ENCODE measurements around the gene CTNNA2.

Gene CTNNA2

DNA sequence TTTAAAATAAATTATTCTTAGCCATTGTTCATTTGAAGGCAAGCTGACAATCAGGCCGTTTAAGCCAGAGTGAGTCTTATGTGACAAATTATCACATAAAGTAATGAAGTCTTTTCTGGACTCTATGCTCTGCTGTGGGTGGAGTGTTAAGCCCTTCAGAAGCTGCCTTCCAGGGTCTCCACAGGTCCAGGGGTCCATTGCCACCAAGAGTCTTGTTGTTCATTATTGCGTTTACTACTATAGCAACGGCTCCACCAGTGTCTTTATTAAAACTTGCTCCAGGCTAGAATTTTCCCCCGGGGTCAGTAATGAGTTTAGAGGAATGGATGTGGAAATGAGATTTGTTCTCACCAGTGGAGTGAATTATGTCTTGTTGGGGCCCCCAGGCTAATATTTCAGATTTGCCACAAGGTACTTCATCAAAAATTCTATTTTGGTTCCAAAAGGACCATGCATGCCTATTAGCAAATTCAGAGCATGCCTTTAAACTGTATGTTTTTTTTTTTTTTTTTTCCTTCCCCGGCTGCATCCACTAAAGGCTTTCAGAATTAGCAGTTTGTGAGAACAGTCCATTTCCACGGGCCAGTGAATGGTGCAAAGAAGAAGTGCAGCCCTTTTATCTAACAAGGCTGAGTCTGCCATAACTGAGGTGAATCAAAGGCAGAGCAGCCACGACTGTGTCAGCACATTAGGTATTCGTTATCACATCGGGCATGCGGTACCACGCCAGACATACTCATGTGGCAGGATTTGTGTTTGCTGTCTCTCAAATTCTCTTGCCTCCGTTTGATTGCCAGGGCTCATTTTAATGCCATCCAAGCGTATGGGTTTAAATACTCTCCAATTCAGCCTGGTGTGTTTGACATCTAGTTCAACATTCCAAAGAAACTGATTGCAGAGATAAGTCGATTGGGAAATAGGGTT is 817.9 kb downstream of the CTNNA2 start:
- no peak for DNase-seq (ENCODE audit: low read depth)

DNA sequence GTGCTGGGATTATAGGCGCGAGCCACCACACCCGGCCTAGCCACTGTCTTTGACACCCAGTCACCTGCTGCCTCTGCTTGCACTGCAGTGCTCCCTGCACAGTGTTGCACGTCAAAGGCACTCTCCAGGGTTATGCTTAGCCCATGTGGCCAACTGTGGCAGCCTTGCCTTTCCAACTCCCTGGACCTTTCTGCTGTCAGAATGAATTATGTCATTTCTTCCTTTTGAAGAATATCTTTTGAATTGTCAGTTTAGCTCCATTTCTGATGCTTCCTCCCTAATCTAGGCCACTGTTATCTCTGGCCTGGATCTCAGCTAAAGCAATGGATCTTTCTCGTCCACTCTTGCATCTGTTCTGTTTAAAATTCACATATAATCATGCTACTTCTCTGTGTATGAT is 821.0 kb downstream of the CTNNA2 start:
- no peak for DNase-seq (ENCODE audit: low read depth)

- no peak for DNase-seq (ENCODE audit: low read depth)
Observed at GRCh38 chr2:80335411-80335810, 822.6 kb downstream of the CTNNA2 start.

DNA sequence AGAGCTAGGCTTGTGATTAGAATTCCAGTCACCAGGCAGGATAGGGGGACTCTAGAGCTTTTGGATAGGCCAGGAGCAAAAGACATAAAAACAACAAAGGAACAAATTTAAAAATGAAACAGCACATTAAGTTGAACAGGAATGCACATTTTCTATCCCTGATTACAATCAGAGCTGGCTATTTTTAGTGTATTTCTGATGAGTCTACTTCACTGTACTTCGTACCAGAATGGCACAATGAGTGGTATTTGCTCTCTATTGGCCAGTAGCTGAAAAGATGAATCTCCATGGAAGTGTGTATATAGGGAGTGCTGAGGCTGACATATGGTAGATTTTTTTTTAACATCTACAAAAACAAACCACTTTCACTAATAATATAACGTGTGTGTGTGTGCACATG is 825.9 kb downstream of the CTNNA2 start:
- DNase-seq (ENCODE audit: low read depth) = no peak

DNA sequence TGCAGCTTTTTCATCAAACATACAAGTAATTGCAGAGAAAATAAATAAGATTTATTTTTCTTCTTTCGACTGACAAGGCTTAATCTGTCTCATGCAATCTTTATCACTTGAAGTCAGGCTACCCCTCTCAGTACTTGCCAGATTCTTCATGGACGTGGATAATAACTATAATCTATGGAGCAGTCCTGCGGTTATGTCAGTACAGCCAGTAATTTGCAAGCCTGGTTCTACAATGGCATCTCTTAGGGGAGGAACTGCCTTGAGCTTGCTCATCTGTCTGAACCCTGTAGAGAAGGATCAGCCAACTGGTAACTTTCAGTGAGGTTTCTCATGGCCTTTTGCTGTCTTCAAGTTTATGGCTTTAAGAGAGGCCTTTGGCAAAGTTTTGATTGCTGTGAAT is 827.2 kb downstream of the CTNNA2 start:
- no peak for DNase-seq (ENCODE audit: low read depth)

- DNase-seq (ENCODE audit: low read depth) = no peak
Observed at GRCh38 chr2:80348078-80348477, 835.2 kb downstream of the CTNNA2 start.

GRCh38 chr2:80348953-80349352 is 836.1 kb downstream of the CTNNA2 start:
- no peak for DNase-seq (ENCODE audit: low read depth)

- no peak for DNase-seq (ENCODE audit: low read depth)
Observed at GRCh38 chr2:80351231-80351630, 838.4 kb downstream of the CTNNA2 start.

GRCh38 chr2:80354858-80355257 is 842.0 kb downstream of the CTNNA2 start:
- DNase-seq (ENCODE audit: low read depth) = no peak

GRCh38 chr2:80361904-80362303 is 849.1 kb downstream of the CTNNA2 start:
- DNase-seq (ENCODE audit: low read depth) = no peak

DNA sequence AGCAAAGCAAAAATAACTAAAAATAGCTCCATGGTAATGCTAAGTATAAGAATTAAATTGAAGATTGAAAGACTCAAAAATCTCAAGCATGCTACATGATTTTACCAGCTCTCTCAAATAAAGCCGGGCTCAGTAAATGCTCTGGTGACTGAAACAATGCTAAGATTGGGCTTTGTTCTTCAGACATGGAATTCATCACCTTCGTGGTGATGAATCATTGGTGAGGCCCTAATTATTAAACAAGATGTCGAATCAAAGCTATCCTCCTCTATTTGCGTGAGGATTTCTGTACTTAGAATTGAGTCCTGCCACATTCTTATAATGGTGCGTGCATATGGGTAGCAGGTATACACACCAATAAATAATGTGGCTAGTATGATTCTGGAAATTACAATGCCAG is 850.5 kb downstream of the CTNNA2 start:
- no peak for DNase-seq (ENCODE audit: low read depth)

GRCh38 chr2:80363791-80364349 is 851.0 kb downstream of the CTNNA2 start:
- no peak for DNase-seq (ENCODE audit: low read depth)

GRCh38 chr2:80364524-80365212 is 851.8 kb downstream of the CTNNA2 start:
- no peak for DNase-seq (ENCODE audit: low read depth)

DNA sequence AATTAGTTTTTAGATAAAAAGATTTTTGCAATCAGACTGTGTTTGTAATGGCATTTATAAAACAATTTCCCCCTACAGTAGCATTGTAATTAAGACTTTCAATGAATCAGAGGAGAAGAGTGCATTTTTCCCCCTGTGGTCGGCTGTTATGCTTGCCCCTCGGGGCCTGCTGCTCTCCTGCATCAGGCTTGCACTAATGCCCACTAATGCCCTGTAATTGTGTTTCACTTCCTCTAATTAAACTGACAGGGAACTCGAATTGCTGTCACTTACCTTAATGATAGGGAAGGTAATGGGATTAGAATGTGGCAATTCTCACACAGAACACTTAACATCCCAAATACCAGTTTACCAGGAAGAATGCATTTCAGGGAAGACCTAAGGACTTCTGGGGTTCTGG is 852.9 kb downstream of the CTNNA2 start:
- DNase-seq (ENCODE audit: low read depth) = no peak

DNA sequence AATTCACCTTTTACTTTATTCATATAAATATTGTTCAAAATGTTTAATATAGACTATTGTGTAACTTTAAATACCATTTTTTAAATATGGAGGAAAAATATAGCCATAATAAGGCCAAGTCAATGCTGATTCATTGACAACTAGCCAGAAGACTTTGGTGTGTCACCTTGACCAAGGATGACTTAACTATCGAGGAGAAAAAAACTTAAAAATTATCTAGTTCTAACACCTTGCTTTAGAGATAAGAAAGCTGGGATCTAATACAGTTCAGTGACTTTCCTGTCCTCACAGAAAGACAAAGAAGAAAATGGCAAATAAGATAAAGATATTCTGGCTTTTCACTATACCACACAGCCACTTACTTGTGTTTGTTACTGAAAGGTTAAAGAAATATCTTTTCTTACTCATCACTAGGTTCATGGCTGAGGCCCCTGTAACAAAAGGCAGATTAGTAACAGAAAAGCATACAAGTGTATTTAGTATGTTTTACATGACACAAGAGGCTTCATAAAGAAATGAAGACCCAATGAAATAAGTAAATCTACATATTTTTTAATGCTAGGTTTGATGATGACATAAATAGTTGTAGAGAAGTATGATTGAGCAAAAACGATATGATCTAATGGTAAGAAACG is 857.6 kb downstream of the CTNNA2 start:
- DNase-seq (ENCODE audit: low read depth) = no peak

DNA sequence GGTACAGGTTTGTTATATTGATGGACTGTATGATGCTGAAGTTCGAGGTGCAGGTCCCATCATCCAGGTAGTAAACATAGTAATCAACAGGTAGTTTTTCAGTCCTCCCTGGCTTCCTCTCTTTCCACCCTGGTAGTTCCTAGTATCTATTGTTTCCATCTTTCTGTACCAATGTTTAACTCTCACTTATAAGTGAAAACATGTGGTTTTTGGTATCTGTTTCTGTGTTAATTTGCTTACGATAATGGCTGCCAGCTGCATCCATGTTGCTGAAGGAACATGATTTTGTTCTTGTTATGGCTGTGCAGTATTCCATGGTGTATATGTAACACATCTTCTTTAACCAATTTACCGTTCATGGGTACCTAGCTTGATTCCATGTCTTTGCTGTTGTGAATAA is 861.3 kb downstream of the CTNNA2 start:
- DNase-seq (ENCODE audit: low read depth) = no peak

DNA sequence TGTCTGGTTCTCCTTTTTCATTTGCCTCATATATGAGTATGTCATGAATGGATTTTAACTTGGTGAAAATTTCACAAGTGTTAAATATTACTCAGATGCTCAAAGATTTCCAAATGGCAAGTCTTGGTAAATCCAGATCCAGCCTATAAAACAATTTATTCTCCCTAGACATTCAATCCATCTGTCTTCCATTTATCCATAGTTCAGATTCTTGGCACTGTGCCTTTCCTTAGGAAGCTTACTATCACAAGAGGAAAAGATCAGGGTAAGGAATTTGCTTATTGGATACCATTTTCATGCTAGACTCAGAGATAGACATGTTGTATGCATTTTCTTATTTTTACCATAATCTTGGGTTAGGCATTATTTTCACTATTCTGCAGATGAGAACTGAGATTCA is 864.2 kb downstream of the CTNNA2 start:
- DNase-seq (ENCODE audit: low read depth) = no peak

- DNase-seq (ENCODE audit: low read depth) = no peak
Observed at GRCh38 chr2:80380736-80381135, 867.9 kb downstream of the CTNNA2 start.

DNA sequence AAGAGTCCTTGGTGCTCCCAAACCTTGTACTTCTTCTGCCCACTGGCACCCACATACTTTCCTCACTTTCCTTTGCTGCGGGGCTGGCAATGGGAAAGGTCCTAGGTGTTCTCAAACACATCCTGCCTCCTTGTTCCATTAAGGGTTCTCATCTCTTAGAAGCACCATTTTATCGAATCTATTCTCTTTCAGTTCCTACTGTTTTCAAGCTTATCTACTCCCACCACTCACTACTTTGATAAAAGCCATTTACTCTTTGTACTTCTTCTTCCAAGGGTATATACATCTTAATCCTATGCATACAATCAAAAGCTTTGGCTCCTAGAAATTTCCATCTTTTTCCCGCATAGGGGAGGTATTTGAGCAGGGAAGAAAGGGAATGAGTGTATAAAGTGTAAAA is 868.8 kb downstream of the CTNNA2 start:
- DNase-seq (ENCODE audit: low read depth) = no peak

- no peak for DNase-seq (ENCODE audit: low read depth)
Observed at GRCh38 chr2:80392441-80392840, 879.6 kb downstream of the CTNNA2 start.

- no peak for DNase-seq (ENCODE audit: low read depth)
Observed at GRCh38 chr2:80393991-80394390, 881.1 kb downstream of the CTNNA2 start.

- DNase-seq (ENCODE audit: low read depth) = no peak
Observed at GRCh38 chr2:80395251-80395650, 882.4 kb downstream of the CTNNA2 start.

- DNase-seq (ENCODE audit: low read depth) = no peak
Observed at GRCh38 chr2:80396276-80396675, 883.4 kb downstream of the CTNNA2 start.

Measured in HS-27A (cell line).